Endothelial cell of umbilical vein (primary cell): ENCODE results near the gene DONSON. TPM values are rescaled to one million over a fixed set of nuclear protein-coding genes. Genes with fewer than 3 reads are reported as not detected.

Experiments used
- BruUV-seq: library from RNA; stranded (reverse); fragments of 400-500 nt; replicated peaks from 2 replicates; lab custom pipeline; 2021; lab: Mats Ljungman, UMichigan
- CTCF ChIA-PET: fragments of 300-600, 350-600 bp; sonication (Branson Sonifier 250); formaldehyde crosslinking; loops from one replicate; lab custom pipeline; 2021; ENCODE audit warnings: antibody characterized with exemption, inconsistent platforms; lab: Charles Lee
- POLR2A ChIA-PET: fragments of 300-600, 350-600 bp; sonication (Branson Sonifier 250); formaldehyde crosslinking; loops from one replicate; lab custom pipeline; 2021; ENCODE audit warnings: antibody characterized with exemption, inconsistent platforms; lab: Charles Lee
- DNase-seq: peaks from one replicate; pipeline ENCODE4 v3.0.0-alpha.2; 2011; ENCODE audit warnings: low read depth, low spot score
- FAIRE-seq: peaks from 2 replicates; lab custom pipeline; 2011; peaks lifted over from hg19 to GRCh38; lab: Jason Lieb, UNC
- H2AFZ ChIP-seq: 2 replicates; pipeline ENCODE4 v1.6.0; 2012; ENCODE audit warnings: low read depth, low read length, control low read depth, inconsistent platforms
- H3K27ac ChIP-seq: 2 replicates; pipeline ENCODE4 v1.5.1; 2011; ENCODE audit warnings: low read depth, mild to moderate bottlenecking, control low read depth, low read length, moderate library complexity; ENCODE audit not compliant: insufficient read depth
- H3K27me3 ChIP-seq, 2 experiments: 2 replicates each; pipeline versions ENCODE4 v1.6.0 to v1.6.1; 2011; ENCODE audit warnings: low read length in 2 of 2, mixed read lengths in 1 of 2; ENCODE audit not compliant: control insufficient read depth in 2 of 2, insufficient read depth in 2 of 2
- H3K36me3 ChIP-seq, 2 experiments: 2 replicates in 1 of 2; 3 replicates in 1 of 2; pipeline ENCODE4 v1.5.1; 2011; ENCODE audit warnings: low read length in 2 of 2, mild to moderate bottlenecking in 1 of 2, moderate library complexity in 1 of 2; ENCODE audit not compliant: control insufficient read depth in 2 of 2, insufficient read depth in 2 of 2; ENCODE audit errors: extremely low read depth in 1 of 2
- H3K4me1 ChIP-seq: 3 replicates; pipeline ENCODE4 v1.5.1; 2011; ENCODE audit warnings: mild to moderate bottlenecking, low read length; ENCODE audit not compliant: control insufficient read depth, insufficient read depth; ENCODE audit errors: extremely low read depth
- H3K4me2 ChIP-seq: 2 replicates; pipeline ENCODE4 v1.6.1; 2011; ENCODE audit warnings: low read length, control low read depth, mixed read lengths; ENCODE audit not compliant: insufficient read depth
- H3K4me3 ChIP-seq, 3 experiments: fragments of 200-600 bp in 1 of 3; sonication (generic), shearing (Covaris generic) in 1 of 3; replicated peaks in 1 of 3; 2 replicates each; pipeline ENCODE4 v1.5.1; 2011 to 2016; ENCODE audit warnings: control low read depth in 3 of 3, low read length in 3 of 3, mild to moderate bottlenecking in 2 of 3, inconsistent platforms in 1 of 3, low read depth in 1 of 3, moderate library complexity in 1 of 3; ENCODE audit not compliant: insufficient read depth in 1 of 3
- H3K79me2 ChIP-seq: 2 replicates; pipeline ENCODE4 v1.6.0; 2012; ENCODE audit warnings: low read length, inconsistent platforms; ENCODE audit not compliant: control insufficient read depth, insufficient read depth
- H3K9ac ChIP-seq: replicated peaks from 2 replicates; pipeline ENCODE3; 2011; ENCODE audit warnings: low read length, control low read depth; ENCODE audit not compliant: insufficient read depth; ENCODE audit errors: extremely low read depth
- H3K9me1 ChIP-seq: replicated peaks from 3 replicates; pipeline ENCODE4 v1.6.0; 2011; ENCODE audit warnings: mild to moderate bottlenecking, low read length; ENCODE audit not compliant: control insufficient read depth, insufficient read depth; ENCODE audit errors: extremely low read depth
- H3K9me3 ChIP-seq: replicated peaks from 2 replicates; pipeline ENCODE4 v1.5.1; 2012; ENCODE audit warnings: low read length, inconsistent platforms; ENCODE audit not compliant: control insufficient read depth, insufficient read depth
- H4K20me1 ChIP-seq: replicated peaks from 2 replicates; pipeline ENCODE3; 2011; ENCODE audit warnings: mild to moderate bottlenecking, low read length; ENCODE audit not compliant: control insufficient read depth, insufficient read depth; ENCODE audit errors: extremely low read depth
- EZH2 ChIP-seq: IDR thresholded peaks from 2 replicates; pipeline ENCODE4 v1.6.1; 2012; ENCODE audit warnings: borderline replicate concordance, low read depth, mild to moderate bottlenecking, moderate library complexity, low read length, inconsistent platforms; ENCODE audit not compliant: severe bottlenecking
- FOS ChIP-seq: IDR thresholded peaks from 2 replicates; pipeline ENCODE4 v1.6.1; 2011; ENCODE audit warnings: mild to moderate bottlenecking, low read length, moderate library complexity, borderline replicate concordance; ENCODE audit not compliant: insufficient read depth
- GATA2 ChIP-seq: IDR thresholded peaks from 2 replicates; pipeline ENCODE4 v1.7.0; 2011; ENCODE audit warnings: low read depth, mild to moderate bottlenecking, moderate library complexity, mixed read lengths, low read length; ENCODE audit not compliant: insufficient read length, insufficient read depth
- JUN ChIP-seq: IDR thresholded peaks from 2 replicates; pipeline ENCODE4 v1.6.1; 2011; ENCODE audit warnings: borderline replicate concordance, low read depth; ENCODE audit not compliant: insufficient read length, insufficient read depth
- MYC ChIP-seq: IDR thresholded peaks from one replicate; pipeline ENCODE4 v1.6.1; 2011; ENCODE audit warnings: mild to moderate bottlenecking, low read depth, low read length
- POLR2A ChIP-seq: IDR thresholded peaks from 2 replicates; pipeline ENCODE4 v1.6.1; 2012; ENCODE audit warnings: low read depth, mild to moderate bottlenecking, control low read depth, low read length
- POLR2AphosphoS5 ChIP-seq: IDR thresholded peaks from 2 replicates; pipeline ENCODE4 v1.6.1; 2012; ENCODE audit warnings: low read depth, mild to moderate bottlenecking, control low read depth, low read length, moderate library complexity; ENCODE audit not compliant: insufficient read depth
- dilution Hi-C: fragments of 300-500 bp; cut with MboI; formaldehyde crosslinking; loops from one replicate; pipeline ENCODE4 v1.15.0; 2019; ENCODE audit warnings: low sequenced_read_pairs; ENCODE audit not compliant: extremely low pct_ligation_motif_present
- intact Hi-C: fragments of 100-400 bp; cut with micrococcal nuclease; formaldehyde crosslinking; loops from one replicate; pipeline ENCODE4 v1.10.0; 2022
- polyA plus RNA-seq, 4 experiments: library from polyadenylated mRNA; depleted of rRNA in 3 of 4; stranded (reverse) in 3 of 4; unstranded in 1 of 4; fragments of >200 nt; gene quantifications; 2 replicates each; pipeline versions ENCODE4 v1.2.1 to v1.2.3, GENCODE V29; 2011 to 2012; ENCODE audit warnings: missing spikeins in 1 of 4
- total RNA-seq: library from RNA; stranded (reverse); gene quantifications from 2 replicates; pipeline ENCODE4 v1.2.3, GENCODE V29; 2021
- TF ChIP-seq, protein P1 (sequence below): IDR thresholded peaks from 2 replicates; pipeline ENCODE4 v1.6.1; 2011; ENCODE audit not compliant: insufficient read depth, insufficient read length
- TF ChIP-seq, protein P2 (sequence below), 2 donors: IDR thresholded peaks; 1 replicate in 1 of 2; 2 replicates in 1 of 2; pipeline ENCODE4 v1.5.1; 2011; ENCODE audit warnings: low read length in 2 of 2, mild to moderate bottlenecking in 2 of 2, moderate library complexity in 2 of 2, control low read depth in 1 of 2, inconsistent platforms in 1 of 2, low read depth in 1 of 2; ENCODE audit not compliant: insufficient read depth in 1 of 2; ENCODE audit errors: extremely low read depth in 1 of 2

Gene DONSON
- total and polyA plus RNA-seq, 2 donors (not counting 3 experiments of a cell fraction or from before 2014, with no cell fraction given) = 14.3 to 29.4 TPM

DNA sequence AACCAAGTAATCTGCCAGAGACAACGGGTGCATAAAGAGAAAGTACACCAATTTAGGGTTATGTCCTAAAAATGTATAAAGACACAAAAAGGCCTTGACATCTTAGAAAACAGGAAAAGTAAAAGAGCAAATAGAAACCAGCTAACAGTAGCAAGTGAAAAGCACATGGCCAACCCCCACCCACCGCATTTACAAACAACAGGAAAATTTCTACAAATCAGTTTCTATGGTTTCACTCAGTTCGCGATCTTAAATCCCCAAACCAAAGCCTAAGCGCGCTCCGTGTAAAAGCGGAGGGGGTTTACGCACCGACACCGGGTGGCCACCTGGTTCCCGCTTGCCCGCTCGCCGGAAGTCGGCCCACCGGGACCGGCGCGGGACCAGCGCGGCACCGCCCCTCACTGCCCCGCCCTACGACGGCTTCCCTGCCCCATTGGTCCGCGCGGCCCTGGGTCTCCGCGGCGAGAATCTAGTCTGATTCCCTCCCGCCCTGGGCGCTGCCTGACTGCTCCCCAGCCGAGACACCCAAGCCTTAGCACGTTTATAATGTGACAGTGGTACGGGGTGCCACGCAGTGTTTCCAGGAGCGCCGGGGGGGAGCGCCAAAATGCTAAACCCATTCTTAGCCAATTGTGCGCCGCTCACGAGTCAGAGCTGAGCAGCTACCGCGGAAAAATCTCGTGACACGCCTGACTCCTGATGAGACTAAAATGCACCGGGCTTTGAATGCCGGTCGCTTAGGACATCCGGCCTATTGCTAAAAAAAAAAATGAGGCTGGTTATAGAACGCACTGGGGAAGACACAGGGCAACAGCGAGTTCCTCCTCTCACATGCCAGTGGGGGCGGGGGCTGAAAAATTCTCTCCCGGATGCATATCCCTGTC lies 46.5 kb downstream of the DONSON start, which contains the start of gene GART:
TSS of gene GART (minus strand) at position 362 of the 884 bp plus-strand sequence. CDS start 2,802 bp downstream, outside the sequence.
- H3K79me2 ChIP-seq = peaks cover 71% of the 10 kb centered on the region
- H3K36me3 ChIP-seq = peaks cover 0 to 2% of the 10 kb centered on the region in 2 experiments
- peak within 1 kb of the TSS; percentile 97 for H3K9ac ChIP-seq
- peak within 1 kb of the TSS; percentile 76 for H3K4me2 ChIP-seq
- peak within 1 kb of the TSS; percentile 93 for H3K27ac ChIP-seq
- peaks cover 25% of the 10 kb centered on the region for H3K4me1 ChIP-seq
- H3K9me1 ChIP-seq = no peaks in the 10 kb centered on the region
- H3K27me3 ChIP-seq = no peaks in the 10 kb centered on the region
- H4K20me1 ChIP-seq = peaks cover 14% of the 10 kb centered on the region
- ChIA-PET POLR2A (interaction anchor here (1.1 to 1.4 kb wide), 2 partner anchors 47 to 62 kb away, joined by 3 read pairs; partner anchors contain the start of genes DONSON and TMEM50B), CTCF (interaction anchor here (0.6 to 1.6 kb wide), 2 partner anchors 26 to 64 kb away, joined by 3 to 4 read pairs; no protein-coding TSS in a partner anchor)
- BruUV-seq = no TSS peak
- dilution Hi-C loops (no loop called here), intact Hi-C loops (loop anchor here (2.0 to 5.0 kb wide), 4 partner anchors 47 to 353 kb away; partner anchors contain the start of gene DONSON)
- FAIRE-seq (peak; percentile 73), DNase-seq (peak; percentile 82)
- H2AFZ ChIP-seq = peak within 1 kb of the TSS; percentile 71
- peak within 1 kb of the TSS; percentile 71 to 98 (median 93) for H3K4me3 ChIP-seq
- TF ChIP-seq, protein P1, sequence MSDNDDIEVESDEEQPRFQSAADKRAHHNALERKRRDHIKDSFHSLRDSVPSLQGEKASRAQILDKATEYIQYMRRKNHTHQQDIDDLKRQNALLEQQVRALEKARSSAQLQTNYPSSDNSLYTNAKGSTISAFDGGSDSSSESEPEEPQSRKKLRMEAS = no peak
- TF ChIP-seq FOS = no peak
- TF ChIP-seq, protein P2, sequence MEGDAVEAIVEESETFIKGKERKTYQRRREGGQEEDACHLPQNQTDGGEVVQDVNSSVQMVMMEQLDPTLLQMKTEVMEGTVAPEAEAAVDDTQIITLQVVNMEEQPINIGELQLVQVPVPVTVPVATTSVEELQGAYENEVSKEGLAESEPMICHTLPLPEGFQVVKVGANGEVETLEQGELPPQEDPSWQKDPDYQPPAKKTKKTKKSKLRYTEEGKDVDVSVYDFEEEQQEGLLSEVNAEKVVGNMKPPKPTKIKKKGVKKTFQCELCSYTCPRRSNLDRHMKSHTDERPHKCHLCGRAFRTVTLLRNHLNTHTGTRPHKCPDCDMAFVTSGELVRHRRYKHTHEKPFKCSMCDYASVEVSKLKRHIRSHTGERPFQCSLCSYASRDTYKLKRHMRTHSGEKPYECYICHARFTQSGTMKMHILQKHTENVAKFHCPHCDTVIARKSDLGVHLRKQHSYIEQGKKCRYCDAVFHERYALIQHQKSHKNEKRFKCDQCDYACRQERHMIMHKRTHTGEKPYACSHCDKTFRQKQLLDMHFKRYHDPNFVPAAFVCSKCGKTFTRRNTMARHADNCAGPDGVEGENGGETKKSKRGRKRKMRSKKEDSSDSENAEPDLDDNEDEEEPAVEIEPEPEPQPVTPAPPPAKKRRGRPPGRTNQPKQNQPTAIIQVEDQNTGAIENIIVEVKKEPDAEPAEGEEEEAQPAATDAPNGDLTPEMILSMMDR (IDR thresholded peaks at IDR 0.05; ENCODE audit: extremely low read depth in 1 of 2, insufficient read depth in 1 of 2, low read depth in 1 of 2, low read length in 2 of 2) = no peak
- TF ChIP-seq POLR2AphosphoS5 = peak; percentile 74
- no peak for TF ChIP-seq EZH2
- TF ChIP-seq JUN = no peak
- TF ChIP-seq GATA2 = no peak
- peak; percentile 37 for TF ChIP-seq MYC
- TF ChIP-seq POLR2A = peak; percentile 67
- H3K9me3 ChIP-seq = no peaks in the 10 kb centered on the region
